GM21723 (cell line): ENCODE measurements around the gene PTCSC3.

ENCODE experiments used
- ATAC-seq: cut with Tn5 transposase; IDR thresholded peaks from one replicate; pipeline ENCODE4 v1.9.1; 2021; ENCODE audit warnings: mild to moderate bottlenecking, moderate library complexity; ENCODE audit not compliant: unreplicated experiment

The PTCSC3 gene

GRCh38 chr14:36086629-36087395 is 89.7 kb downstream of the PTCSC3 start:
- ATAC-seq: no peak

GRCh38 chr14:36085861-36086260 is 90.7 kb downstream of the PTCSC3 start:
- ATAC-seq: no peak
